K562 (cell line): ENCODE data around the gene DNASE2. TPM values are rescaled to one million over a fixed set of nuclear protein-coding genes. Genes with fewer than 3 reads are reported as not detected.

Experiments
- AFF4 ChIP-seq: sonication (generic); formaldehyde crosslinking; IDR thresholded peaks from 2 replicates; pipeline ENCODE4 v1.8.0; 2023; ENCODE audit warnings: mild to moderate bottlenecking, missing genetic modification reagents
- BCLAF1 ChIP-seq, 2 experiments: fragments of 450-650 bp in 1 of 2; IDR thresholded peaks; 2 replicates each; pipeline ENCODE4 v1.6.1; 2011 to 2017; ENCODE audit warnings: low read depth in 2 of 2, antibody characterized with exemption in 1 of 2, borderline replicate concordance in 1 of 2, low read length in 1 of 2, mild to moderate bottlenecking in 1 of 2, mixed read lengths in 1 of 2; ENCODE audit not compliant: control insufficient read depth in 1 of 2
- BDP1 ChIP-seq: IDR thresholded peaks from 3 replicates; pipeline ENCODE4 v1.6.1; 2011; ENCODE audit not compliant: insufficient read length, insufficient read depth
- COPS2 ChIP-seq: fragments of 450-650 bp; conservative IDR thresholded peaks from 2 replicates; pipeline ENCODE4 v1.6.1; 2016; ENCODE audit warnings: mild to moderate bottlenecking, moderate library complexity
- PBX2 ChIP-seq, 2 experiments: IDR thresholded peaks in 1 of 2; conservative IDR thresholded peaks in 1 of 2; 2 replicates each; pipeline ENCODE4 v1.6.1; 2016; ENCODE audit warnings: low read depth in 2 of 2, mild to moderate bottlenecking in 1 of 2, missing compliant biosample characterization in 1 of 2, missing genetic modification characterization in 1 of 2, moderate library complexity in 1 of 2
- PCBP2 ChIP-seq: fragments of 200-400 bp; formaldehyde crosslinking; IDR thresholded peaks from 2 replicates; pipeline ENCODE4 v1.6.1; 2018; ENCODE audit warnings: low read length, low read depth, mild to moderate bottlenecking, moderate library complexity; ENCODE audit not compliant: poor library complexity, severe bottlenecking
- RFX5 ChIP-seq: IDR thresholded peaks from 2 replicates; pipeline ENCODE4 v1.6.1; 2011; ENCODE audit warnings: low read depth, mild to moderate bottlenecking, improper control_type of control experiment, low read length
- SMC3 ChIP-seq: conservative IDR thresholded peaks from 2 replicates; pipeline ENCODE4 v1.6.1; 2011; ENCODE audit warnings: low read depth, low read length, improper control_type of control experiment; ENCODE audit not compliant: insufficient read depth
- TOE1 ChIP-seq, 2 experiments: fragments of 450-650 bp in 1 of 2; sonication (generic) in 1 of 2; formaldehyde crosslinking in 1 of 2; IDR thresholded peaks; 2 replicates each; pipeline versions ENCODE4 v1.7.1 to v1.8.0; 2016 to 2022; ENCODE audit warnings: borderline replicate concordance in 2 of 2, mild to moderate bottlenecking in 2 of 2, antibody characterized with exemption in 1 of 2, inconsistent platforms in 1 of 2, low read depth in 1 of 2, missing genetic modification reagents in 1 of 2, moderate library complexity in 1 of 2
- ZBTB9 ChIP-seq: fragments of 450-650 bp; formaldehyde crosslinking; IDR thresholded peaks from 2 replicates; pipeline ENCODE4 v1.4.0; 2020; ENCODE audit warnings: mild to moderate bottlenecking, moderate library complexity
- ZNF785 ChIP-seq: fragments of 250-450 bp; sonication (Bioruptor Pico); IDR thresholded peaks from 2 replicates; pipeline ENCODE4 v1.4.0; 2020; ENCODE audit warnings: mild to moderate bottlenecking
- polyA plus RNA-seq, 8 experiments: library from polyadenylated mRNA; depleted of rRNA in 4 of 8; stranded (reverse) in 5 of 8; unstranded in 3 of 8; fragments of >200 nt; fragmentation: Nextera tagmentation in 2 of 8; fragmentation: Illumina TruSeq in 1 of 8; extraction: Ambion mirVana in 2 of 8; extraction: Trizol in 1 of 8; gene quantifications; 2 replicates each; pipeline versions ENCODE4 v1.2.1 to v1.2.3, GENCODE V29; 2011 to 2014; ENCODE audit warnings: inconsistent platforms in 1 of 8, missing spikeins in 1 of 8
- total RNA-seq, 7 experiments: library from RNA; depleted of rRNA in 6 of 7; stranded (reverse); fragments of >200 nt in 6 of 7; fragmentation: Illumina TruSeq in 2 of 7; extraction: Trizol in 2 of 7; gene quantifications; 2 replicates each; pipeline versions ENCODE4 v1.2.1 to v1.2.3, GENCODE V29; 2011 to 2021; ENCODE audit warnings: low replicate concordance in 1 of 7

Gene DNASE2
- total and polyA plus RNA-seq, 9 of the 15 experiments (the other 6 are each of a cell fraction or from before 2014, with no cell fraction given) = 4.4 to 27.0 (median 20.2) TPM

- TF ChIP-seq ZBTB9 (CRISPR knock-in tag) (no peak), ZNF785 (CRISPR knock-in tag) (no peak), RFX5 (no peak), PBX2 (CRISPR knock-in tag; IDR thresholded peaks at IDR 0.05; ENCODE audit: low read depth) (no peak), PBX2 (tag; conservative IDR thresholded peaks at IDR 0.05; ENCODE audit: low read depth) (no peak), AFF4 (CRISPR knock-in tag) (0 out of 2 replicates have a peak, but pooled peaks have one; percentile 2), PCBP2 (no peak), BCLAF1 (IDR thresholded peaks at IDR 0.05; ENCODE audit: borderline replicate concordance in 1 of 2, control insufficient read depth in 1 of 2, low read depth in 2 of 2, low read length in 1 of 2) (no peak), BDP1 (no peak), SMC3 (no peak), TOE1 (IDR thresholded peaks at IDR 0.05; ENCODE audit: borderline replicate concordance) (no peak), TOE1 (CRISPR knock-in tag; IDR thresholded peaks at IDR 0.05; ENCODE audit: borderline replicate concordance, low read depth) (no peak), COPS2 (no peak)
Observed at GRCh38 chr19:12891553-12892021, 10.3 kb upstream of the DNASE2 start (continued).
